GM23248 (cell line): ENCODE data around the gene LSAMP. TPM values are rescaled to one million over a fixed set of nuclear protein-coding genes. Genes with fewer than 3 reads are reported as not detected.

Experiments used
- DNase-seq: peaks from one replicate; pipeline ENCODE4 v3.0.0-alpha.2; 2015
- H2AFZ ChIP-seq: fragments of 200-600 bp; sonication (generic); 2 replicates; pipeline ENCODE4 v1.6.1; 2016; ENCODE audit warnings: antibody characterized with exemption
- H3F3A ChIP-seq: fragments of 200-600 bp; sonication (generic); 2 replicates; pipeline ENCODE4 v1.6.1; 2016; ENCODE audit warnings: mild to moderate bottlenecking, antibody characterized with exemption, mixed run types; ENCODE audit not compliant: insufficient read depth
- H3K27ac ChIP-seq: fragments of 200-600 bp; sonication (generic); 2 replicates; pipeline ENCODE4 v1.5.1; 2016; ENCODE audit warnings: mild to moderate bottlenecking
- H3K27me3 ChIP-seq: fragments of 200-600 bp; sonication (generic); replicated peaks from 2 replicates; pipeline ENCODE4 v1.6.1; 2016; ENCODE audit warnings: mild to moderate bottlenecking; ENCODE audit not compliant: insufficient read depth
- H3K36me3 ChIP-seq: fragments of 200-600 bp; sonication (generic); 2 replicates; pipeline ENCODE4 v1.6.1; 2016; ENCODE audit warnings: low read depth, mild to moderate bottlenecking
- H3K4me1 ChIP-seq: fragments of 200-600 bp; sonication (generic); 2 replicates; pipeline ENCODE4 v1.6.1; 2016; ENCODE audit warnings: mild to moderate bottlenecking; ENCODE audit not compliant: insufficient read depth
- H3K4me2 ChIP-seq: fragments of 200-600 bp; sonication (generic); one replicate; pipeline ENCODE4 v1.6.1; 2016; ENCODE audit warnings: mild to moderate bottlenecking; ENCODE audit not compliant: unreplicated experiment
- H3K4me3 ChIP-seq: fragments of 200-600 bp; sonication (generic); 2 replicates; pipeline ENCODE4 v1.5.1; 2016; ENCODE audit warnings: mild to moderate bottlenecking
- H3K79me2 ChIP-seq: fragments of 200-600 bp; sonication (generic); 2 replicates; pipeline ENCODE4 v1.6.1; 2016; ENCODE audit warnings: mild to moderate bottlenecking; ENCODE audit not compliant: insufficient read depth
- H3K9ac ChIP-seq: fragments of 200-600 bp; sonication (generic); 2 replicates; pipeline ENCODE4 v1.6.1; 2016; ENCODE audit warnings: mild to moderate bottlenecking
- H3K9me2 ChIP-seq: fragments of 200-600 bp; sonication (generic); 2 replicates; pipeline ENCODE4 v1.6.1; 2016; ENCODE audit warnings: mixed run types, mild to moderate bottlenecking, moderate library complexity; ENCODE audit not compliant: insufficient read depth
- H3K9me3 ChIP-seq: fragments of 200-600 bp; sonication (generic); one replicate; pipeline ENCODE4 v1.6.1; 2017; ENCODE audit warnings: low read depth
- H4K20me1 ChIP-seq: fragments of 200-600 bp; sonication (generic); 2 replicates; pipeline ENCODE4 v1.6.0; 2016; ENCODE audit not compliant: insufficient read depth
- EZH2 ChIP-seq: fragments of 200-600 bp; sonication (generic); IDR thresholded peaks from 2 replicates; pipeline ENCODE4 v1.6.1; 2018; ENCODE audit warnings: antibody characterized with exemption, mild to moderate bottlenecking; ENCODE audit not compliant: insufficient read depth, poor library complexity, severe bottlenecking
- EZH2phosphoT487 ChIP-seq: fragments of 200-600 bp; sonication (generic); IDR thresholded peaks from 2 replicates; pipeline ENCODE4 v1.6.1; 2018; ENCODE audit warnings: antibody characterized with exemption, moderate library complexity, mild to moderate bottlenecking, low read depth; ENCODE audit not compliant: insufficient read depth
- WGBS, 2 experiments: methylation state at CpG; one replicate each; pipeline ENCODE4 v1.1.6; 2015 to 2017; ENCODE audit warnings: low lambda C conversion rate in 2 of 2, low coverage in 1 of 2; ENCODE audit errors: missing lambda C conversion rate in 2 of 2; 5-methylcytosine and 5-hydroxymethylcytosine counted together
- in situ Hi-C: fragments of 300-500 bp; cut with MboI; formaldehyde crosslinking; loops from 2 replicates; pipeline ENCODE4 v1.15.0; 2020
- polyA plus RNA-seq: library from polyadenylated mRNA; unstranded; fragments of >200 nt; fragmentation: Nextera tagmentation; extraction: Ambion mirVana; gene quantifications from 2 replicates; pipeline ENCODE4 v1.2.1, GENCODE V29; 2016
- total RNA-seq: library from RNA; depleted of rRNA; stranded (reverse); fragments of >200 nt; shearing (Covaris generic); gene quantifications from 2 replicates; pipeline ENCODE4 v1.2.3, GENCODE V29; 2014

Gene LSAMP
- total and polyA plus RNA-seq, 2 experiments from 2014 or later: 4.5 to 9.3 TPM

GRCh38 chr3:115980709-115981108, 464.6 kb downstream of the LSAMP start:
- Histone ChIP-seq H3K4me2 (no peak overlapping the region), H3K79me2 (no peaks in the 10 kb centered on the region), H3K27ac (no peak overlapping the region), H3K4me1 (0 out of 2 replicates have a peak, but pooled peaks cover 6% of the 10 kb centered on the region), H4K20me1 (no peaks in the 10 kb centered on the region), H3K4me3 (no peak overlapping the region), H3K36me3 (no peaks in the 10 kb centered on the region), H3K9me3 (no peaks in the 10 kb centered on the region), H3K9me2 (no peaks in the 10 kb centered on the region), H3F3A (no peaks in the 10 kb centered on the region), H3K27me3 (no peaks in the 10 kb centered on the region), H2AFZ (no peak overlapping the region), H3K9ac (no peak overlapping the region)
- no peak for TF ChIP-seq EZH2
- no peak for TF ChIP-seq EZH2phosphoT487
- in situ Hi-C loops: no loop called here
- WGBS, 2 experiments: 68 to 78% methylated on average over 3 of the region's 3 CpGs
- no peak for DNase-seq

DNA sequence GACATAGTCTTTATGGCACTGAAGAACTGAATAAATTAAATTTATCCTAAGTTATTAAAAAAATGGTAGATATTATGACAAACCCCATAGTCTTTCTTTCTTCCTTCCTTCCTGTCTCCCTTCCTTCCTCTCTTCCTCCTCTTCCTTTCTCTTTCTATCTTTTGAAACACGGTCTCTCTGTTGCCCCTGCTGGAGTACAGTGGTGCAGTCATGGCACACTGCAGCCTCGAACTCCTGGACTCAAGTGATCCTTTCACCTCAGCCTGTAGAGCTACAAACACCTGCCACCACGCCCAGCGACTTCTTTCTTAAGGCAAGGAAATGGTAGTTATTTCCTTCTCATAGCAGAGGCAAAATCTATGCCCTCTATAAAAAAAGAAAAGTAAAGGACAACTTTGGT, 467.4 kb downstream of the LSAMP start:
- H3K79me2 ChIP-seq: no peaks in the 10 kb centered on the region
- H4K20me1 ChIP-seq: no peaks in the 10 kb centered on the region
- H2AFZ ChIP-seq: no peak overlapping the region
- no peaks in the 10 kb centered on the region for H3K9me2 ChIP-seq
- H3K4me2 ChIP-seq: no peak overlapping the region
- H3K4me3 ChIP-seq: no peak overlapping the region
- 43 to 57% methylated on average over 4 of the region's 4 CpGs for WGBS, 2 experiments
- DNase-seq: no peak
- H3K9me3 ChIP-seq: no peaks in the 10 kb centered on the region
- H3K36me3 ChIP-seq: no peaks in the 10 kb centered on the region
- in situ Hi-C loops: no loop called here
- no peaks in the 10 kb centered on the region for H3K27me3 ChIP-seq
- 0 out of 2 replicates have a peak, but pooled peaks cover 11% of the 10 kb centered on the region for H3K4me1 ChIP-seq
- H3K9ac ChIP-seq: no peak overlapping the region
- TF ChIP-seq EZH2 (no peak), EZH2phosphoT487 (no peak)
- H3F3A ChIP-seq: no peaks in the 10 kb centered on the region
- no peak overlapping the region for H3K27ac ChIP-seq

DNA sequence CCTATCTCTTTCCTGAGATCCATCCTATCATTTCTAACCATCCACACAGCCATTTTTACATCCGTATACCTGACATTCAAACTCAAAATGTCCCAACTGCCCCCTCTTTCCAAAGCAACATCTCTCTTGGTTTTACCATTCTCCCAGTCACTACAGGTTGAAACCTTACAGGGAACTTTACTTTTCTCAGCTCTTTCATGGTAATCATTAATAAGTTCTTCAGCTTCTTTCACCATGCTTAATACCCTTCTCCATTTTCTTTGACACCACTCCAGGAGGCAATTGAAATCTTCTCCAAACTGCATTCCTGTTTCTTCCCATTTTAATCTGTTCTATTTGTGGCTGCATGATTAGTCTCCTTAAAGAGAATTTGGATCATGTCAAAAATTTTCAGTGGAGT, 469.5 kb downstream of the LSAMP start:
- Histone ChIP-seq H3K9me3 (no peaks in the 10 kb centered on the region), H3K4me3 (no peak overlapping the region), H3F3A (no peaks in the 10 kb centered on the region), H2AFZ (no peak overlapping the region), H3K4me2 (no peak overlapping the region), H4K20me1 (no peaks in the 10 kb centered on the region), H3K79me2 (no peaks in the 10 kb centered on the region), H3K9me2 (no peaks in the 10 kb centered on the region), H3K9ac (no peak overlapping the region), H3K4me1 (0 out of 2 replicates have a peak, but pooled peaks cover 11% of the 10 kb centered on the region), H3K27me3 (no peaks in the 10 kb centered on the region), H3K27ac (no peak overlapping the region), H3K36me3 (no peaks in the 10 kb centered on the region)
- 72 to 95% methylated on average over 1 of the region's 1 CpG for WGBS, 2 experiments
- no peak for TF ChIP-seq EZH2phosphoT487
- TF ChIP-seq EZH2: no peak
- in situ Hi-C loops: no loop called here
- DNase-seq: no peak

DNA sequence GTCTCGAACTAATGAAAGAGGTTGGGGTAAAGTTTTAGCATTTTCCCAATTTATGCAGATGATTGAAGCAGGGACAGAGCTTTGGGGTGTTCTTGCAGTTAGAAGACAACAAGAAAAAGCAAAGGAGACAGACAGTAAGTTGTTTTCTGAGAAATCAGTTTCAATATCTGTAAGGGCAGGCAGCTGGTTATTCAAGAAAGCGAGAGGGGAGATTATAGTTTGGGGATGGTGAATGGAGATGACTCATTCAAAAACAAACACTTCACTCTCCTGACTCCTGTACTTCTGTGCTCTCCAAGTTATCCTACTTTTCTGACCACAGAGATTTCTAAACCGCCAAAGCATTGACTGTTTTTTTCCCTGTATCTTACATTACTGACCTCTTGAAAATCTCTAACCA, 469.9 kb downstream of the LSAMP start:
- in situ Hi-C loops: no loop called here
- Histone ChIP-seq H3K9me3 (no peaks in the 10 kb centered on the region), H3K27me3 (no peaks in the 10 kb centered on the region), H3K9me2 (no peaks in the 10 kb centered on the region), H3K9ac (no peak overlapping the region), H3K27ac (no peak overlapping the region), H3K4me1 (0 out of 2 replicates have a peak, but pooled peaks cover 11% of the 10 kb centered on the region), H3K4me2 (no peak overlapping the region), H3K36me3 (no peaks in the 10 kb centered on the region), H3F3A (no peaks in the 10 kb centered on the region), H4K20me1 (no peaks in the 10 kb centered on the region), H3K79me2 (no peaks in the 10 kb centered on the region), H2AFZ (no peak overlapping the region), H3K4me3 (no peak overlapping the region)
- peak; percentile 23 for DNase-seq
- WGBS, 2 experiments: 91 to 93% methylated on average over 3 of the region's 3 CpGs
- TF ChIP-seq EZH2phosphoT487: no peak
- no peak for TF ChIP-seq EZH2

DNA sequence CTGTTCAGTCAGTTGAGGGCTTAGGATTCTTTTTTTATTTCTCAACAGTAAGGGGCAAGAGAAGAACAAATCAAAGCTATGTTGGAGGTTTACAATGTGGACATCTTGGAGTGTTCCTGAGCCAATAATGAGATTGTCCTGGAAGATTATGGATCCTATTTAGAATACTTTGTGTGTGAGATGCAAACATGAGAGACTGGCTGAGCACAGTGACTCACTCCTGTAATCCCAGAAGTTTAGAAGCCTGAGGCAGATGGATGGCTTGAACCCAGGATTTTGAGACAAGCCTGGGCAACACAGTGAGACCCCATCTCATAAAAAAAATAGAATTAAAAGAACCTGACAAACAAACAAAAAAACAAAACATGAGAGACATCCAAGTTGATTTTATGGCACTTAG, 470.3 kb downstream of the LSAMP start:
- H3K36me3 ChIP-seq: no peaks in the 10 kb centered on the region
- H3K27me3 ChIP-seq: no peaks in the 10 kb centered on the region
- H3F3A ChIP-seq: no peaks in the 10 kb centered on the region
- H3K9me2 ChIP-seq: no peaks in the 10 kb centered on the region
- 0 out of 2 replicates have a peak, but pooled peaks cover 11% of the 10 kb centered on the region for H3K4me1 ChIP-seq
- H4K20me1 ChIP-seq: no peaks in the 10 kb centered on the region
- no peak overlapping the region for H2AFZ ChIP-seq
- no peak for DNase-seq
- no peak overlapping the region for H3K27ac ChIP-seq
- no peak overlapping the region for H3K9ac ChIP-seq
- H3K79me2 ChIP-seq: no peaks in the 10 kb centered on the region
- in situ Hi-C loops: no loop called here
- TF ChIP-seq EZH2phosphoT487: no peak
- TF ChIP-seq EZH2: no peak
- H3K4me3 ChIP-seq: no peak overlapping the region
- no peak overlapping the region for H3K4me2 ChIP-seq
- H3K9me3 ChIP-seq: no peaks in the 10 kb centered on the region
